MCF 10A (cell line): ENCODE results near the gene VWA3B. TPM values are rescaled to one million over a fixed set of nuclear protein-coding genes. Genes with fewer than 3 reads are reported as not detected.

Experiments
- BruUV-seq: library from RNA; stranded (reverse); fragments of 400-500 nt; replicated peaks from 2 replicates; lab custom pipeline; 2021; lab: Mats Ljungman, UMichigan
- CTCF ChIA-PET: fragments of 300-600 bp; sonication (Branson Sonifier 250); formaldehyde crosslinking; extraction: SDS; loops from one replicate; lab custom pipeline; 2021; ENCODE audit warnings: antibody characterized with exemption, inconsistent platforms; lab: Yijun Ruan, JAX
- POLR2A ChIA-PET: fragments of 300-600, 350-650 bp; sonication (Branson Sonifier 250); formaldehyde crosslinking; extraction: SDS; loops from one replicate; lab custom pipeline; 2020; ENCODE audit warnings: antibody characterized with exemption, inconsistent platforms; lab: Yijun Ruan, JAX
- DNase-seq: peaks from one replicate; pipeline ENCODE4 v3.0.0-alpha.2; 2018; ENCODE audit not compliant: unreplicated experiment
- H3K27ac Mint-ChIP-seq: one replicate; pipeline ENCODE4 v1.8.0; 2022; ENCODE audit warnings: mild to moderate bottlenecking, low read depth, mixed read lengths; ENCODE audit not compliant: unreplicated experiment
- H3K27me3 Mint-ChIP-seq: one replicate; pipeline ENCODE4 v1.8.0; 2022; ENCODE audit warnings: mixed read lengths; ENCODE audit not compliant: insufficient read depth, unreplicated experiment
- H3K36me3 Mint-ChIP-seq: one replicate; pipeline ENCODE4 v1.8.0; 2022; ENCODE audit warnings: mild to moderate bottlenecking, moderate library complexity, mixed read lengths; ENCODE audit not compliant: insufficient read depth, unreplicated experiment
- H3K4me1 Mint-ChIP-seq: one replicate; pipeline ENCODE4 v1.8.0; 2022; ENCODE audit warnings: mixed read lengths; ENCODE audit not compliant: insufficient read depth, unreplicated experiment
- H3K4me3 Mint-ChIP-seq: one replicate; pipeline ENCODE4 v1.8.0; 2022; ENCODE audit warnings: mild to moderate bottlenecking, moderate library complexity, mixed read lengths; ENCODE audit not compliant: unreplicated experiment
- H3K9me3 Mint-ChIP-seq: one replicate; pipeline ENCODE4 v1.8.0; 2022; ENCODE audit warnings: mixed read lengths; ENCODE audit not compliant: unreplicated experiment
- CTCF ChIP-seq: fragments of 200-600 bp; IDR thresholded peaks from one replicate; pipeline ENCODE4 v1.8.0; 2022; ENCODE audit warnings: antibody characterized with exemption, mild to moderate bottlenecking; ENCODE audit not compliant: unreplicated experiment
- intact Hi-C: fragments of 100-400 bp; cut with micrococcal nuclease; formaldehyde crosslinking; loops from 2 replicates; pipeline ENCODE4 v1.14.1; 2022
- total RNA-seq: library from RNA; stranded (reverse); gene quantifications from 2 replicates; pipeline ENCODE4 v1.2.3, GENCODE V29; 2022

Gene VWA3B
- total RNA-seq, 1 experiment from 2014 or later = not detected

GRCh38 chr2:98216616-98217015 lies 129.6 kb downstream of the VWA3B start:
- BruUV-seq = no TSS peak
- no peak for TF ChIP-seq CTCF
- H3K36me3 Mint-ChIP-seq = no peaks in the 10 kb centered on the region
- H3K4me1 Mint-ChIP-seq = peaks cover 11% of the 10 kb centered on the region
- CTCF ChIA-PET = interaction anchor here (0.6 to 1.5 kb wide), 4 partner anchors 28 to 1358 kb away, joined by 3 to 5 read pairs (median 3); no protein-coding TSS in a partner anchor
- H3K4me3 Mint-ChIP-seq = no peak overlapping the region
- no peak overlapping the region for H3K27ac Mint-ChIP-seq
- peaks cover 23% of the 10 kb centered on the region for H3K27me3 Mint-ChIP-seq
- DNase-seq = peak; percentile 2
- POLR2A ChIA-PET = interaction anchor here (0.6 to 0.8 kb wide), 3 partner anchors 28 to 438 kb away, joined by 3 to 4 read pairs (median 3); no protein-coding TSS in a partner anchor
- intact Hi-C loops = no loop called here
- peaks cover 10% of the 10 kb centered on the region for H3K9me3 Mint-ChIP-seq

- peaks cover 25% of the 10 kb centered on the region for H3K27me3 Mint-ChIP-seq
- ChIA-PET POLR2A (no interaction called here), CTCF (no interaction called here)
- peaks cover 11% of the 10 kb centered on the region for H3K4me1 Mint-ChIP-seq
- H3K9me3 Mint-ChIP-seq = peaks cover 10% of the 10 kb centered on the region
- no peaks in the 10 kb centered on the region for H3K36me3 Mint-ChIP-seq
- DNase-seq = no peak
- H3K27ac Mint-ChIP-seq = no peak overlapping the region
- intact Hi-C loops = no loop called here
- H3K4me3 Mint-ChIP-seq = no peak overlapping the region
- no peak for TF ChIP-seq CTCF
- no TSS peak for BruUV-seq
Observed at GRCh38 chr2:98219152-98219551, 132.2 kb downstream of the VWA3B start.

- Mint-ChIP-seq H3K27ac (no peak overlapping the region), H3K4me3 (no peak overlapping the region), H3K9me3 (no peaks in the 10 kb centered on the region), H3K36me3 (no peaks in the 10 kb centered on the region), H3K4me1 (no peaks in the 10 kb centered on the region), H3K27me3 (no peaks in the 10 kb centered on the region)
- DNase-seq = no peak
- no TSS peak for BruUV-seq
- CTCF ChIA-PET = interaction anchor here (0.6 to 1.0 kb wide), 2 partner anchors 62 to 129 kb away, joined by 3 read pairs; no protein-coding TSS in a partner anchor
- intact Hi-C loops = no loop called here
- TF ChIP-seq CTCF = no peak
- POLR2A ChIA-PET = interaction anchor here (0.7 kb wide), 1 partner anchor 613 kb away, joined by 3 read pairs; no protein-coding TSS in a partner anchor
Observed at GRCh38 chr2:98233941-98234340, 147.0 kb downstream of the VWA3B start.

GRCh38 chr2:98234776-98235175 lies 147.8 kb downstream of the VWA3B start:
- intact Hi-C loops = no loop called here
- no TSS peak for BruUV-seq
- Mint-ChIP-seq H3K36me3 (no peaks in the 10 kb centered on the region), H3K27me3 (no peaks in the 10 kb centered on the region), H3K4me3 (no peak overlapping the region), H3K4me1 (no peaks in the 10 kb centered on the region), H3K27ac (no peak overlapping the region), H3K9me3 (no peaks in the 10 kb centered on the region)
- POLR2A ChIA-PET = interaction anchor here (0.6 kb wide), 1 partner anchor 14 kb away, joined by 3 read pairs; no protein-coding TSS in a partner anchor
- CTCF ChIA-PET = interaction anchor here (0.6 to 0.9 kb wide), 2 partner anchors 129 to 428 kb away, joined by 3 to 4 read pairs; no protein-coding TSS in a partner anchor
- TF ChIP-seq CTCF = no peak
- DNase-seq = no peak
